Neural cell (in vitro differentiated cells): Measurements from ENCODE around the gene RPRML. TPM values are rescaled to one million over a fixed set of nuclear protein-coding genes. Genes with fewer than 3 reads are reported as not detected.
"Not testable (repeated sequence)": the region's sequence is repeated elsewhere in the genome, so short reads cannot be mapped to it uniquely, and the experiment has no call there.

Source experiments
- H2AFZ ChIP-seq: fragments of 200-600, 300-800 bp; sonication (generic), shearing (Covaris generic); 2 replicates; pipeline ENCODE4 v1.6.0; 2014; ENCODE audit warnings: low read depth, mild to moderate bottlenecking, antibody characterized with exemption, low read length, moderate library complexity
- H3F3A ChIP-seq: fragments of 200-600 bp; shearing (Covaris generic); 2 replicates; pipeline ENCODE4 v1.6.1; 2016; ENCODE audit warnings: mild to moderate bottlenecking, moderate library complexity, mixed read lengths, antibody characterized with exemption, low read length; ENCODE audit not compliant: insufficient read depth, poor library complexity, severe bottlenecking
- H3K27ac ChIP-seq: fragments of 200-600, 300-800 bp; sonication (generic), shearing (Covaris generic); 2 replicates; pipeline ENCODE4 v1.5.1; 2014; ENCODE audit warnings: mild to moderate bottlenecking, low read length, moderate library complexity
- H3K27me3 ChIP-seq: fragments of 300-800, 200-600 bp; sonication (generic), shearing (Covaris generic); 2 replicates; pipeline ENCODE4 v1.6.0; 2014; ENCODE audit warnings: mild to moderate bottlenecking, low read depth, low read length, moderate library complexity; ENCODE audit not compliant: insufficient read depth
- H3K36me3 ChIP-seq: fragments of 300-800, 200-600 bp; sonication (generic), shearing (Covaris generic); 2 replicates; pipeline ENCODE4 v1.5.1; 2014; ENCODE audit warnings: mild to moderate bottlenecking, antibody characterized with exemption, low read length, moderate library complexity; ENCODE audit not compliant: insufficient read depth
- H3K4me2 ChIP-seq: fragments of 300-800, 200-600 bp; sonication (generic), shearing (Covaris generic); 2 replicates; pipeline ENCODE4 v1.6.0; 2014; ENCODE audit warnings: mild to moderate bottlenecking, low read length
- H3K4me3 ChIP-seq: fragments of 300-800, 200-600 bp; sonication (generic), shearing (Covaris generic); 2 replicates; pipeline ENCODE4 v1.5.1; 2014; ENCODE audit warnings: mild to moderate bottlenecking, low read length, moderate library complexity
- H3K79me2 ChIP-seq: fragments of 200-600 bp; shearing (Covaris generic); replicated peaks from 2 replicates; pipeline ENCODE4 v1.6.0; 2014; ENCODE audit warnings: mild to moderate bottlenecking, low read length, moderate library complexity; ENCODE audit not compliant: insufficient read depth
- H3K9ac ChIP-seq: fragments of 300-800, 200-600 bp; sonication (generic), shearing (Covaris generic); 2 replicates; pipeline ENCODE4 v1.6.1; 2016; ENCODE audit warnings: mild to moderate bottlenecking, low read length, mixed read lengths
- H3K9me2 ChIP-seq: fragments of 200-600 bp; shearing (Covaris generic); 2 replicates; pipeline ENCODE4 v1.6.1; 2016; ENCODE audit warnings: mild to moderate bottlenecking, low read length, mixed read lengths; ENCODE audit not compliant: insufficient read depth
- H3K9me3 ChIP-seq: fragments of 200-600, 300-800 bp; sonication (generic), shearing (Covaris generic); 2 replicates; pipeline ENCODE4 v1.6.1; 2016; ENCODE audit warnings: mild to moderate bottlenecking, mixed run types, low read length, moderate library complexity, mixed read lengths
- H4K20me1 ChIP-seq: fragments of 200-600 bp; shearing (Covaris generic); 2 replicates; pipeline ENCODE4 v1.6.1; 2016; ENCODE audit warnings: mild to moderate bottlenecking, mixed run types; ENCODE audit not compliant: insufficient read depth
- CTCF ChIP-seq: fragments of 450-650 bp; IDR thresholded peaks from 2 replicates; pipeline ENCODE4 v1.5.1; 2014; ENCODE audit warnings: antibody characterized with exemption, mild to moderate bottlenecking, moderate library complexity; ENCODE audit not compliant: poor library complexity, severe bottlenecking
- EP300 ChIP-seq: fragments of 450-650 bp; conservative IDR thresholded peaks from 2 replicates; pipeline ENCODE4 v1.6.1; 2014; ENCODE audit warnings: antibody characterized with exemption, mild to moderate bottlenecking, moderate library complexity; ENCODE audit not compliant: poor library complexity, severe bottlenecking
- EZH2 ChIP-seq: fragments of 200-600, 300-800 bp; shearing (Covaris generic), sonication (generic); IDR thresholded peaks from 2 replicates; pipeline ENCODE4 v1.6.1; 2014; ENCODE audit warnings: antibody characterized with exemption, low read length, borderline replicate concordance, mild to moderate bottlenecking; ENCODE audit not compliant: insufficient read depth, poor library complexity, severe bottlenecking
- MXI1 ChIP-seq: fragments of 450-650 bp; conservative IDR thresholded peaks from 2 replicates; pipeline ENCODE4 v1.6.1; 2014; ENCODE audit warnings: antibody characterized with exemption, mild to moderate bottlenecking; ENCODE audit not compliant: poor library complexity, severe bottlenecking
- POLR2AphosphoS5 ChIP-seq: IDR thresholded peaks from 2 replicates; pipeline ENCODE4 v1.6.1; 2012
- RAD21 ChIP-seq: fragments of 450-650 bp; conservative IDR thresholded peaks from 2 replicates; pipeline ENCODE4 v1.6.1; 2014; ENCODE audit warnings: antibody characterized with exemption, mild to moderate bottlenecking, moderate library complexity
- REST ChIP-seq: IDR thresholded peaks from 2 replicates; pipeline ENCODE4 v1.6.1; 2012; ENCODE audit warnings: borderline replicate concordance
- SMC3 ChIP-seq: fragments of 450-650 bp; conservative IDR thresholded peaks from 2 replicates; pipeline ENCODE4 v1.6.1; 2014; ENCODE audit warnings: antibody characterized with exemption, mild to moderate bottlenecking, moderate library complexity; ENCODE audit not compliant: poor library complexity
- TAF1 ChIP-seq: IDR thresholded peaks from 2 replicates; pipeline ENCODE4 v1.6.1; 2012; ENCODE audit warnings: low read depth
- polyA plus RNA-seq: library from polyadenylated mRNA; depleted of rRNA; stranded (reverse); fragments of >200 nt; gene quantifications from 2 replicates; pipeline ENCODE4 v1.2.3, GENCODE V29; 2014

RPRML gene
- polyA plus RNA-seq, 1 donor from 2014 or later = 4.7 TPM

- Histone ChIP-seq H3K36me3 (no peaks in the 10 kb centered on the region), H3K4me3 (no peak overlapping the region), H3K9me3 (no peaks in the 10 kb centered on the region), H3K9me2 (no peaks in the 10 kb centered on the region), H3K4me2 (no peak overlapping the region), H3K27ac (no peak overlapping the region), H3K9ac (no peak overlapping the region), H2AFZ (no peak overlapping the region), H3F3A (no peaks in the 10 kb centered on the region), H3K79me2 (no peaks in the 10 kb centered on the region), H4K20me1 (no peaks in the 10 kb centered on the region), H3K27me3 (no peaks in the 10 kb centered on the region)
- TF ChIP-seq TAF1 (no peak), EZH2 (no peak), POLR2AphosphoS5 (no peak), SMC3 (no peak), EP300 (no peak), RAD21 (no peak), CTCF (no peak), REST (no peak), MXI1 (no peak)
These were observed 25.9 kb upstream of the RPRML start for GRCh38 chr17:47004906-47005305.

GRCh38 chr17:47003864-47004263 lies 24.8 kb upstream of the RPRML start:
- H3K79me2 ChIP-seq, H3K4me2 ChIP-seq, H3K27ac ChIP-seq, H3K27me3 ChIP-seq, H3F3A ChIP-seq, H4K20me1 ChIP-seq, H3K9me2 ChIP-seq, H2AFZ ChIP-seq, H3K36me3 ChIP-seq, H3K9me3 ChIP-seq, H3K9ac ChIP-seq, H3K4me3 ChIP-seq: not testable (repeated sequence)

GRCh38 chr17:46995841-46996571 lies 17.0 kb upstream of the RPRML start:
- no peak overlapping the region for H3K4me3 ChIP-seq
- H3K9ac ChIP-seq = no peak overlapping the region
- no peak for TF ChIP-seq EP300
- TF ChIP-seq SMC3 = no peak
- TF ChIP-seq POLR2AphosphoS5 = no peak
- no peak for TF ChIP-seq CTCF
- TF ChIP-seq RAD21 = no peak
- no peak for TF ChIP-seq REST
- TF ChIP-seq MXI1 = no peak
- no peak for TF ChIP-seq EZH2
- no peak for TF ChIP-seq TAF1

More at GRCh38 chr17:46995841-46996571, 17.0 kb upstream of the RPRML start:
- no peak overlapping the region for H2AFZ ChIP-seq
- no peaks in the 10 kb centered on the region for H3K9me2 ChIP-seq
- H3K4me2 ChIP-seq = no peak overlapping the region
- no peaks in the 10 kb centered on the region for H4K20me1 ChIP-seq
- no peaks in the 10 kb centered on the region for H3K36me3 ChIP-seq
- H3K27me3 ChIP-seq = no peaks in the 10 kb centered on the region
- H3K9me3 ChIP-seq = no peaks in the 10 kb centered on the region
- H3F3A ChIP-seq = no peaks in the 10 kb centered on the region
- H3K27ac ChIP-seq = no peak overlapping the region
- H3K79me2 ChIP-seq = no peaks in the 10 kb centered on the region
